Activated CD4-positive, alpha-beta T cell treated with anti-CD3 and anti-CD28 coated beads, Interleukin-2, amount 50 U/mL, for 4 hours (primary cell): ENCODE data around the gene NBEAL2.
A peak's percentile ranks its signal among the peaks of the same experiment; 100 is the strongest.

Experiments used
- DNase-seq, 2 experiments: peaks; one replicate each; pipeline ENCODE4 v3.0.0-alpha.2; 2020

NBEAL2 gene

DNA sequence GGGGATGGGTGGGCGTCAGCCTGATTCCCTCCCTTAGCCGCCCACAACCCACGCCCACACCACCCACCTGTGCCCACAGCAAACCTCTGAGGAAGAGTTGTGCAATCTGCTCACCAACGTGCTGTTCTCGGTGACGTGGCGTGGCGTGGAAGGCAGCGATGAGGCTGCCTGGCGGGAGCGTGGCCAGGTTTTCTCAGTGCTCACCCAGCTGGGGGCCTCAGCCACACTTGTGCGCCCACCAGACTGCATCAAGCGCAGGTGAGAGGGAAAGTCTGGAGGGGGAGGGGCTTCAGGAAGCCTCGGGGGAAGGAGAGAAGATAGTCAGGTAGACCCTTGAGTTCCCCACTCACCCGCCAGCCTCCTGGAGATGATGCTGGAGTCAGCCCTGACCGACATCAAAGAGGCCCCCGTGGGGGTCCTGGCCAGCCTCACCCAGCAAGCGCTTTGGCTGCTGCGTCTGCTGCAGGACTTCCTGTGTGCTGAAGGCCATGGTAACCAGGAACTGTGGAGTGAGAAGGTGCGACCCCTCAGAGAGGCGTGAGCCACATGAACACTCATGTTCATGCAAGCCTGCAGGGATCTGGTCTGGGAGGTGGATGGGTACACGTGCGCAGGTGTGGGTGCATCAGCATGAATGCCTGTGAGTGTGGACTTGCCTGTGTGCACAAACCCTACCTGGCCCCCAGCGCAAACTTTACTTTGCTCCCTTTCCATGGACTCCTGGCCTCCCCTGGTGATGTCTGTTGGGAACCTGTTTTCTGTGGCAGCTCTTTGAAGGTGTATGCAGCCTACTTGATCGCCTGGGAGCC is 21.7 kb downstream of the NBEAL2 start:
- DNase-seq = no peak

DNA sequence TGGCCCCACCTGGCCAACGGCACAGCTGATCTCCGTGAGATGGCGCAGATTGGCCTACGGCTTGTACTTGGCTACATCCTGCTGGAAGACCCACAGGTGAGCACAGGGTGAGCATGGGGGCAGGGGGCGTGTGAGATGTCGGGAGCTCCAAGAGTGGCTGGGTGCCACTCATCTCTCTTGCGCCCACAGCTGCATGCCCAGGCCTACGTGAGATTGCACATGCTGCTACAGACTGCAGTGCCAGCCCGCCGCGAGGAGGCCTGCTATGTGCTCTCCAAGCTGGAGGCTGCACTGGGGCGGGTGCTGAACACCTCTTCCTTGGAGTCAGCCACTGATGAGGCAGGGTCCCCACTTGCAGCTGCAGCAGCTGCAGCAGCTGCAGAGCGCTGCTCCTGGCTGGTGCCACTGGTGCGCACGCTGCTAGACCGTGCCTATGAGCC is 22.3 kb downstream of the NBEAL2 start:
- DNase-seq = no peak

DNA sequence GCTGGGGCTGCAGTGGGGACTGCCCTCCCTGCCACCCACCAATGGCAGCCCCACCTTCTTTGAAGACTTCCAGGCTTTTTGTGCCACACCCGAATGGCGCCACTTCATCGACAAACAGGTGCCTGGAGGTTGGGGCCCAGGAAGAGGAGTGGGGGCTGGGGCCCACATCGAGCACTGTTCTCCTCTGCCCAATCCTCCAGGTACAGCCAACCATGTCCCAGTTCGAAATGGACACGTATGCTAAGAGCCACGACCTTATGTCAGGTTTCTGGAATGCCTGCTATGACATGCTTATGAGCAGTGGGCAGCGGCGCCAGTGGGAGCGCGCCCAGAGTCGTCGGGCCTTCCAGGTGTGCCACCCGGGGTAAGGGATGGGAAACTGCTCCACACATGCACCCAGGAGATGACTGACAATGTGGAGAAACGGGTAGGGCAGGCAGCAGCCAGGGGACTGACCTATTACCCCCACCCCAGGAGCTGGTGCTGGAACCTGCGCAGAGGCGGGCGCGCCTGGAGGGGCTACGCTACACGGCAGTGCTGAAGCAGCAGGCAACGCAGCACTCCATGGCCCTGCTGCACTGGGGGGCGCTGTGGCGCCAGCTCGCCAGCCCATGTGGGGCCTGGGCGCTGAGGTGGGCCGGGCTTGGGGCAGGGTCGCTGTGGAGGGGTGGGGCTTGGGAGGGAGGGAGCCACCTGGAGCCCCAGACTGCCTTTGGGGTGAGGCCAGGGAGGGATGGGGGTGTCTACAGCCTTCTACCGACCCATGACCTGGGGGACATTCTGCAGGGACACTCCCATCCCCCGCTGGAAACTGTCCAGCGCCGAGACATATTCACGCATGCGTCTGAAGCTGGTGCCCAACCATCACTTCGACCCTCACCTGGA is 22.9 kb downstream of the NBEAL2 start:
- no peak for DNase-seq

DNA sequence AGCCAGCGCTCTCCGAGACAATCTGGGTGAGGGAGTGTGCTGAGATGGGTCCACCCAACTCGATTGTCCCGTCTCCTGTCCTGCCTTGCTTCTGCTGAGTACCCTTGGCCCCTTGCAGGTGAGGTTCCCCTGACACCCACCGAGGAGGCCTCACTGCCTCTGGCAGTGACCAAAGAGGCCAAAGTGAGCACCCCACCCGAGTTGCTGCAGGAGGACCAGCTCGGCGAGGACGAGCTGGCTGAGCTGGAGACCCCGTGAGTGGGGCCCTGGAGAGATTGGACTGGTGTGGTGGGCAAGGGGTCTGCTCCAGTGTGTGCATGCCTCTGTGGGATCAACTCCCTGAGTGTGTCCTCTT is 23.6 kb downstream of the NBEAL2 start:
- DNase-seq = no peak

DNA sequence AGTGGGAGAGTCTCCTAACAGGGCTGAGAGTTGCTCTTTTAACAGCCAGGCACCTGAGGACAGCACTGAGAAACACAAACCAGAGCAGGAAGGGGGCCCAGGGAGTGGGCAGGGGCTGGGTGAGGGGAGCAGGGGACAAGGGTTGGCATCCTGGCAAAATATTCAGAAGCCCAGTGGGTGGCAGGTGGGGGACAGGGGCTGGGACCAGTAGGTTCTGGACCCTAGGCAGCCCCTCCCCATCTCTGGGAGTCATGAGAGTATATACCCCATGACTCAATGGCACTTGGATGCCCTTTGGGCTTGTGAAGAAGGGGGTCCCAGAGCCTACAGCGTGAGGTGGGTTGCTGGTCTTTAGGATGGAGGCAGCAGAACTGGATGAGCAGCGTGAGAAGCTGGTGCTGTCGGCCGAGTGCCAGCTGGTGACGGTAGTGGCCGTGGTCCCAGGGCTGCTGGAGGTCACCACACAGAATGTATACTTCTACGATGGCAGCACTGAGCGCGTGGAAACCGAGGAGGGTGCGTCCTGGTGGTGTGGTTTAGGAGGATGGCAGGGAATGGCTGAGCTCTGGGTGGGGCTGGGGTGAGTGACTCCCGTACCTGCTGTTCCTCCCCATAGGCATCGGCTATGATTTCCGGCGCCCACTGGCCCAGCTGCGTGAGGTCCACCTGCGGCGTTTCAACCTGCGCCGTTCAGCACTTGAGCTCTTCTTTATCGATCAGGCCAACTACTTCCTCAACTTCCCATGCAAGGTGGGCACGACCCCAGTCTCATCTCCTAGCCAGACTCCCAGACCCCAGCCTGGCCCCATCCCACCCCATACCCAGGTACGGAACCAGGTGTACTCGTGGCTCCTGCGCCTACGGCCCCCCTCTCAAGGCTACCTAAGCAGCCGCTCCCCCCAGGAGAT is 24.2 kb downstream of the NBEAL2 start:
- no peak for DNase-seq

DNA sequence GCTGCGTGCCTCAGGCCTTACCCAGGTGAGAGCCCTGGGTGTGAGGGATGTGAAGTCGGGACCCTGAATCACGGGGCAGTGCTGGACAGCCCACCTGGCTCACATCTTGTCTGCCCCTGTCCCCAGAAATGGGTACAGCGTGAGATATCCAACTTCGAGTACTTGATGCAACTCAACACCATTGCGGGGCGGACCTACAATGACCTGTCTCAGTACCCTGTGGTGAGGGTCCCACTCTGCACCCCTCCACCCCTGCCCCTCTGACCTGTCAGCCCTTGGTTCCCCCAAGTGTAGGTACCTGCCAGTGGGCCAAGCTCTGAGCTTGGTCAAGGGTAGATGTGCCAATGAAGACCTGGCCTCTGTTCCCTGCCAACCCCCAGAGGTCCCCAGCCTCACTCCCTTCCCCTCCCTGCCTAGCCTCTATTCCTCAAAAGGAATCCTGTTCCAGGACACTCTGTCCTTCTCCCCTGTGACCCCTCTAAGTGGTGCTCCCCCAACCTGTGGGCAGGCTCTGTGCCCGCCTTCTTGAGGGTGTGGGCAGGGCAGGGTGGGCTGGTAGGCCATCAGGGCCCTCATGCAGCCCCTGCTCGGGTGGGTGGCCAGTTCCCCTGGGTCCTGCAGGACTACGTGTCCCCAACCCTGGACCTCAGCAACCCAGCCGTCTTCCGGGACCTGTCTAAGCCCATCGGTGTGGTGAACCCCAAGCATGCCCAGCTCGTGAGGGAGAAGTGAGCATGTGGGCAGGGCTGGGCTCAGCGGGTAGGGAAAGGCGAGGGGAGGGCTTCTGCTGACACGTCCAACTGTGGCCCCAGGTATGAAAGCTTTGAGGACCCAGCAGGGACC is 25.1 kb downstream of the NBEAL2 start:
- DNase-seq = no peak

DNA sequence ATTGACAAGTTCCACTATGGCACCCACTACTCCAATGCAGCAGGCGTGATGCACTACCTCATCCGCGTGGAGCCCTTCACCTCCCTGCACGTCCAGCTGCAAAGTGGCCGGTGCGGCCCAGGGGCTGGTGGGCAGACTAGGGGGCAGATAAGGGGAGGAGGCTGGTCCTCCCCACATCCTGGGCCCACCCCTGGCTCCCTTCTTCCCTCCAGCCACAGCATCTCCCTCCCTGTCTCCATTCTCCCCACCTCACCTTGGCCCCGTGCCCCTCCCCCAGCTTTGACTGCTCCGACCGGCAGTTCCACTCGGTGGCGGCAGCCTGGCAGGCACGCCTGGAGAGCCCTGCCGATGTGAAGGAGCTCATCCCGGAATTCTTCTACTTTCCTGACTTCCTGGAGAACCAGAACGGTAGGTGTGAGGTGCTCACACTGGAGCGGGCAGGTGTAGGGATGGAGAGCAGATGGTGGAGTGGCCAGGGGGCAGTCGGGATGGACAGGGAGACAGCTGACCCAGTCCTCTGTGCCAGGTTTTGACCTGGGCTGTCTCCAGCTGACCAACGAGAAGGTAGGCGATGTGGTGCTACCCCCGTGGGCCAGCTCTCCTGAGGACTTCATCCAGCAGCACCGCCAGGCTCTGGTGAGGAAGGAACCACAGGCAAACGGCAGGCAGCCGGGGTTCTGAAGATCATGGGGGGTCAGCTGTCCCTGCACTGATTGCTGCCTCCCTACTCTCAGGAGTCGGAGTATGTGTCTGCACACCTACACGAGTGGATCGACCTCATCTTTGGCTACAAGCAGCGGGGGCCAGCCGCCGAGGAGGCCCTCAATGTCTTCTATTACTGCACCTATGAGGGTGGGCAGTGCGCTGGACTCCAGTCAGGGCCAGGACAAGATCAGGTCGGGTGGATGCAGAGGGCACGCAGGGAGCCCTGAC is 26.0 kb downstream of the NBEAL2 start:
- DNase-seq = no peak

DNA sequence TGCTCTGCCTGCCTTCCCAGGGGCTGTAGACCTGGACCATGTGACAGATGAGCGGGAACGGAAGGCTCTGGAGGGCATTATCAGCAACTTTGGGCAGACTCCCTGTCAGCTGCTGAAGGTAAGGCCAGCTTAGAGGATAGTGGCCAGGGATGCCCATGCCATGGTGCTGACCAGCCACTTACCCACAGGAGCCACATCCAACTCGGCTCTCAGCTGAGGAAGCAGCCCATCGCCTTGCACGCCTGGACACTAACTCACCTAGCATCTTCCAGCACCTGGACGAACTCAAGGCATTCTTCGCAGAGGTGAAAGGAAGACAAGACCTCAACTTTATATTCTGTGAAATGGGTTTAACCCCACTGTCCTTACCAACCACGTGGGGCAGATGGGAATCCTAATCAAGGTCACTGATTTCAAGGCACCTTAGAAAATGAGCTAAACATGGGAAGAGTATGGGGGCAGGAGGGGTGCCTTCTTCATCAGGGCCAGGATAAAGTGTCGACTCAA is 26.7 kb downstream of the NBEAL2 start:
- DNase-seq = no peak

DNA sequence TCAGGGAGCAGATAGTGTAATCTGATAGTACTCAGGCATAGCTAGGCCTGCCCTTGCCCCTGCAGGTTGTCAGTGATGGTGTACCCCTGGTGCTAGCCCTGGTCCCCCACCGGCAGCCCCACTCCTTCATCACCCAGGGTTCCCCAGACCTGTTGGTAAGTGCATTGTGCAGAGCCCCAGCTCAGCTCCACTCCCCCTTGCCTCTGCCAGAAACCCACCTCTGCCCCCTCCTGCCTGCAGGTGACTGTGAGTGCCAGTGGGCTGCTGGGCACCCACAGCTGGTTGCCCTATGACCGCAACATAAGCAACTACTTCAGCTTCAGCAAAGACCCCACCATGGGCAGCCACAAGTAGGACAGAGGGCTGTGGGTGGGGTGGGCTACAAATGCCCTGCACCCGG is 27.5 kb downstream of the NBEAL2 start:
- no peak for DNase-seq

DNA sequence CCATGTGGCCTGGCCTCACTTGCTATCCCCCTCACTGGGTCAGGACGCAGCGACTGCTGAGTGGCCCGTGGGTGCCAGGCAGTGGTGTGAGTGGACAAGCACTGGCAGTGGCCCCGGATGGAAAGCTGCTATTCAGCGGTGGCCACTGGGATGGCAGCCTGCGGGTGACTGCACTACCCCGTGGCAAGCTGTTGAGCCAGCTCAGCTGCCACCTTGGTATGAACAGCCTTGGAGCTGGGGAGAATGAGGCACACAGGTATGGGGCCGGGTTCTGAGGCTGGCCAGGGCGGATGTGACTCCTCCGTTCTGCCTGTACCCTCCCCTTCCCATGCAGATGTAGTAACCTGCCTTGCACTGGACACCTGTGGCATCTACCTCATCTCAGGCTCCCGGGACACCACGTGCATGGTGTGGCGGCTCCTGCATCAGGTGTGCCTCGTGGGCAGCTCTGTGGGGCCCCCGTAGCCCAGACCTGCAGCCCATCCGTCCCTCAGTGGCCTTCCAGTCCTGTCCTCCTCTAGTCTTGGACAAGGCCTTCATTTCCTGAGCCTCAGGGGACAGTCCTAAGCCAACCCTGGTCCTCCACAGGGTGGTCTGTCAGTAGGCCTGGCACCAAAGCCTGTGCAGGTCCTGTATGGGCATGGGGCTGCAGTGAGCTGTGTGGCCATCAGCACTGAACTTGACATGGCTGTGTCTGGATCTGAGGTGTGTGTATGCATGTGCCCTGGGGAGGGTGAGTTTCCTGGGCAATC is 28.2 kb downstream of the NBEAL2 start:
- DNase-seq = no peak

DNA sequence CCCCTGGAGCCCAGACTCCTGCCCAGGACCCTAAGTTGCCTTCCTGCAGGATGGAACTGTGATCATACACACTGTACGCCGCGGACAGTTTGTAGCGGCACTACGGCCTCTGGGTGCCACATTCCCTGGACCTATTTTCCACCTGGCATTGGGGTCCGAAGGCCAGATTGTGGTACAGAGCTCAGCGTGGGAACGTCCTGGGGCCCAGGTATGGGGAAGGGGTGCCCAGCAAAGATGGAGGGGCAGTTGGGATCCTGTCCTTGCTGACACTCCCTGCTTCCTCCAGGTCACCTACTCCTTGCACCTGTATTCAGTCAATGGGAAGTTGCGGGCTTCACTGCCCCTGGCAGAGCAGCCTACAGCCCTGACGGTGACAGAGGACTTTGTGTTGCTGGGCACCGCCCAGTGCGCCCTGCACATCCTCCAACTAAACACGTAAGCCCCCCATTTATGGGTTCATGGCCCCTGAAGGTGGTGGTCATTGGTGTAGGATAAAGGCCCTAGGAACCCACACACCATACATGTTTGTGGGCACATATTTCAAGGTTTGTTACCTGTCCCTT is 28.8 kb downstream of the NBEAL2 start:
- DNase-seq = no peak

DNA sequence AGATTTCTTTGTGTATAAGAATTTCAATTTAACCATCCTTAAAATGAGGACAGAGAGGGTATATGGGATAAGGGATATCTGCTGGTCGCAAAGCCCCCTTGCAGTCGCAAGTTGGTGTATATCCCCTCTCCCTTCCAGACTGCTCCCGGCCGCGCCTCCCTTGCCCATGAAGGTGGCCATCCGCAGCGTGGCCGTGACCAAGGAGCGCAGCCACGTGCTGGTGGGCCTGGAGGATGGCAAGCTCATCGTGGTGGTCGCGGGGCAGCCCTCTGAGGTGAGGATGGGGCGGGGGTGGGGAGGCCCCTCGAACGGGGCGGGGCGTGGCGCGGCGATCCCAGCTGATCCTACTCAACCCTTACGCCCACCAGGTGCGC is 29.4 kb downstream of the NBEAL2 start:
- no peak for DNase-seq

DNA sequence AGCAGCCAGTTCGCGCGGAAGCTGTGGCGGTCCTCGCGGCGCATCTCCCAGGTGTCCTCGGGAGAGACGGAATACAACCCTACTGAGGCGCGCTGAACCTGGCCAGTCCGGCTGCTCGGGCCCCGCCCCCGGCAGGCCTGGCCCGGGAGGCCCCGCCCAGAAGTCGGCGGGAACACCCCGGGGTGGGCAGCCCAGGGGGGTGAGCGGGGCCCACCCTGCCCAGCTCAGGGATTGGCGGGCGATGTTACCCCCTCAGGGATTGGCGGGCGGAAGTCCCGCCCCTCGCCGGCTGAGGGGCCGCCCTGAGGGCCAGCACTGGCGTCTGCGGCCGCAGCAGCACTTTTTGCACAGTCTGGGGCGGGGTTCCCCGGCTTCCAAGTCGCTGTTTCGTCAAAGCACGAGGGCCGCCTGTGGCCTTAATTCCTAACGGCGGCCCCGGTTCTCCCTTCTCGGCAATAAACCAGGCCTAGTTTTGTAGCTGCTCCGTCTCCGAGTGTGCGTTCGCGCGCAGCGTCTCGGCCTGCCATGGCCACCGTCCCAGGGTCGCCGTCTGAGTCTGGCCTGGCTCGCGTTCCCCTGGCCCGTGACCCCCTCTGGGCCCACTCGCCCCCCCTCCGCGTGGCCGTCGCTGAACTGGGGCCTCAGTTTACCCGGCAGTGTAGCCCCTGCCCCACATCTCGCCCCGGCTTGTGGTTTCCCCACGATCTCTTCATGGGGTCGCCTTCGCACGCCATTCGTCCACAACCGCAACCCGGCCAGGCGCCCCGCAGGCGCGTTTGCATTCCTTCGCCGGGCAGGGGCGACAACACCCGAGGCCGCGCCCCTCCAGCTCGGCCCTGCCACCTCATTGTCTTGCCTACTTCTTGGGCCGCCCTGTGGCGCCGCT is 30.0 kb downstream of the NBEAL2 start:
- peak; percentile 18 to 29 for DNase-seq

DNA sequence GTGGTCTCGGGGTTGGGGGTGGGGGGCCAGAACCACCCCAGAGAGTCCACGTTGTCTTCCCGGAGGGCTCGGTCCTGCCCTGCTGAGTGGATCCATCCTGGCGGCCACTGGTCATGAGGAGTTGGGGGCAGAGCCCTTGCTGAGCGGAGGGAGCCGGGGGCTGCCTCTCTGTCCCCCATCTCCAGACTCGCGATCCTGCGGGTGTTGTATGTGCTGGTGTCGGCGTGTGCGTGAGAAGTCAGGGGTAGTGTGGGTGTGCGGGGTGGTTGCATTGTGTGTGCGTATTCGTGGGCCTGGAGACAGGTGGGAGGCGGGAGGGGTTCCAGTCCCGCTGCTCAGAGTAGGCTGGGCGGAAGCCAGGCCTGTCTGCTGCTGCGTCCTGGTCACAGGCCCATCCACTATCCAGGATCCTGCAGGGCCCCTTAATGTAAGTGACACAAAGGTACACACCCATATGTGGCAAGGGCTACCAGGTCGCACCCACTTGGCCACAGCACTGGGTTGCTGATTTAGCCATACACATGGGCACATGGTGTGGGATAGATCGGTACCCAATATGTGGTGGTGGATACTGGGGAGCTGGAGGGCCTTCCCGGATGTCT is 30.7 kb downstream of the NBEAL2 start:
- DNase-seq = no peak

DNA sequence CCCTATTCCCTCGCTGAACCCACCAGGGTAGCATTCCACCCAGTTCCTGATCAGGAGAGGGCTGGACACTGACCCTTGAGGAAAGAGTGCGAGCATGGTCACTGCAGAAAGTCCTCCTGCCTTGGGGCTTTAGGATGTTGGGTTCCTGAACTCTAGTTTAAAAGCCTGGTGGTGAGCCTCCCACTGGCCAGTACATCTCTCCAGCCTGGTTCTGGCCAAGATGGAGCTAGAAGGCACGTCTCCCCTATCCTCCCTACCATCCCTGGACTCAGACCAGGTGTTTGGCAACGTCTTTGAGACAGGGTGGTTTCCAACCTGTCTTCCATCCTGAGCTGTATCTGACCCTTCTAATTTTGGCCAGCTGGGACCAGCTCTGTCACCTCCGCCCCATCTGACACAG is 31.4 kb downstream of the NBEAL2 start:
- DNase-seq = no peak

DNA sequence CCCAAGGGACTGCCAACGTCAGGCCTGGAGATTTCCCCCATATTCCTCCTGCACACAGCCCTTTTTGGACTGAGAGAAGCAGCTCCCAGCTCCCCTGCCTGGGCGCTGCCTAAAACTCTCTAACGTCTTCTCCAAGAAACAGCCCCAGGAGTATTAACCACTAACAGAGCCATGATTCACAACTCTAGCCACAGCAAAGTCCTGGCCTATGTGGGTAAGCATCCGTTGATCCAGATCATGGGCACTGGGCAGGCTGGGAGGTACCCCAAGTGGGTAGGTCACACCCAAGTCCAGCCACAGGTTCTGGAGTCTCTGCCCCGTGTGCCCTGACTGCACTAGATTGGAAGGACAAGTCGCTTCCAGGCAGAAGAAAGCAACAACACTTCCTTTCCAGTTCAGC is 31.9 kb downstream of the NBEAL2 start:
- no peak for DNase-seq

DNA sequence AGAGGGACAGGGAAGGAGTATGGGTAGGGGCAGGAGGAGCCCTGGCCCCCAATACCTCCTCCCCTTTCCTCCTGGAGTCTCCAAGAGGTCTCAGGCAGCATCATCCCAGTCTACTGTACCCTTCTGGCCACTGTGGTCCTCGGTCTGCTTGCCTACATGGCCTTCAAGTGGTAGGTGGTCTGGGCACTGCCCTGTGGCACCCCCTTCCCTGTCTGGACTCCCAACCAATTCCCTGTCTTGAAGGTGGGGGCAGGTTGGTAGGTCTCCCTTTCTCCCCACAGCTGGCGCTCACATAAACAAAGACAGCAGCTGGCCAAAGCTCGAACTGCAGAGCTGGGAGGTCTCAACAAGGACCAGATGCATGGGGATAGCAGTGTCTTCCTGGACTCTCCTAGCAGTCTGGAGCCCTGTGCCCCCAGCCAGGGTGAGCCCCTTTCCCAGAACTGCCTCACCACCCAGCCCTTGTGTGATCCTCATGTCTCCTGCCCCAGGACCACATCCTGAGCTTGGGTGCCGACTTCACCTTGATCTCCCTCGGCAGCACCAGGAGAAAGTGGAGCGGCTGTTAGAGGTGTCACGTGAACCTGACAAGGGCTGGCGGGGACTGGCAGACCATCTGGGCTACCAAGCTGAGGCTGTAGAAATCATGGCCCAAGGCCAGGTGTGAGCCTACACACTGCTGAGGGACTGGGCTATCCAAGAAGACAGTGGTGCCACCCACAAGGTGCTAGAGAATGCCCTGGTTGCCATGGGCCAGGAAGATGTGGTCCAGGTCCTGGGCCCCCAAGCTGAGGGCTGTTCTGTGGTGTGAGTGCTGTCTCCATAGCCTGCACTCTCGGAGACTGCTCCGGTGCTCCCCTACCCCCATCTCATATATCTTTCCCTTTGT is 33.1 kb downstream of the NBEAL2 start:
- no peak for DNase-seq
